ENCODE results near the gene EYS. TPM values are rescaled to one million over a fixed set of nuclear protein-coding genes. Genes with fewer than 3 reads are reported as not detected.

Gene EYS
- total and polyA plus RNA-seq, 9 of the 15 experiments (the other 6 are each of a cell fraction or from before 2014, with no cell fraction given) = 0.03 to 0.36 (median 0.10) TPM; not detected in 2

DNA sequence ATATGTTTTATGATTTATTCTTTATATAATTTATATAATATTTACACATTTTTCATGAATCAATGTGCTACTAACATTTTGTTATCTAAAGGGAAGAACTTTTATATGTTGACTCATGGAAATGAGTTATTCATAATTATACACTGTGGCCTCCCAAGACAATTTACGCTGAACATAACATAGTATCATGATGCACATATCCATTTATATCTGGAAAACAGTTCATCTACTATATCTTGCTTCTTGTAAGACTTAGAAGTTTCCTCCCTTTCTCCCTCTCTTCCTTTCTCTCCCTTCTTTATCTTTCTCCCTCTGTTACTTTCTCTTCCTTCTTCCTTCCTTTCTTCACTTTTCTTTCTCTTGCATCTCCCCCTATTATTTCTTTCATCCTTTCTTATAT, 1.1 kb upstream of the EYS start (continued):
- no peak for TF ChIP-seq HMGN3 (IDR thresholded peaks at IDR 0.05; ENCODE audit: borderline replicate concordance, extremely low read depth, insufficient read length, low read depth, low read length)
- no peak for TF ChIP-seq ZBTB7A (IDR thresholded peaks at IDR 0.05; ENCODE audit: borderline replicate concordance, control insufficient read depth, low read depth, low read length)
- TF ChIP-seq IFI16 (CRISPR knock-in tag; IDR thresholded peaks at IDR 0.05) = no peak
- TF ChIP-seq SMARCA4 (IDR thresholded peaks at IDR 0.05) = no peak

DNA sequence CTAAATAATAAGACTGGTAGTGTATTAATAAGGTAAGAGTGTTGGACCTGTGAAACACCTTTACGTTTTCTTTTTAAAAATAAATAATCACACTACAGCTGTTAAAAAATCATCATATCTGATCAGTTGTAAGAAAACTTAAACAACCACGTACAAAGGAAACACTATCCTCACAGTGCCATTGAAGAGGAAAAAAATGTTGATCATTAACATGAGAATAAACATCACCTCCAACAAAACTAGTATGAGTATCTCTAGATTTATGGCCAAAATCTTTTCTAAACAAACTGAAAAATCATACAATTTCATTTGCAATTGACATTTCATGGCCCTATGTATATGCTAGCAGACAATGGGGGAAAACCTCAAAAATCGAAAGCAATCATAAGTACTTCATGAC, 590 bp downstream of the EYS start:
- no peak overlapping the region for H3K4me3 ChIP-seq
- BruUV-seq (replicated peaks) = no TSS peak
- no peak for ATAC-seq
- H3K9me1 ChIP-seq (ENCODE audit: control insufficient read depth, insufficient read depth, low read length) = no peaks in the 10 kb centered on the region
- no peaks in the 10 kb centered on the region for H3K9me3 ChIP-seq (replicated peaks; ENCODE audit: control insufficient read depth, insufficient read depth, low read depth, low read length)
- H2AFZ ChIP-seq (ENCODE audit: low read depth, low read length) = no peak overlapping the region
- no peak overlapping the region for H3K4me2 ChIP-seq (ENCODE audit: insufficient read depth, low read length)
- intact Hi-C loops (cut with micrococcal nuclease) (no loop called here), in situ Hi-C loops (cut with MboI) (no loop called here)
- H3K79me2 ChIP-seq (ENCODE audit: control insufficient read depth, insufficient read depth, low read length) = no peaks in the 10 kb centered on the region
- H3K9ac ChIP-seq (ENCODE audit: insufficient read depth in 1 of 2, low read depth in 2 of 2, low read length in 2 of 2) = no peak overlapping the region
- H3K27ac ChIP-seq (ENCODE audit: extremely low read depth, low read depth, low read length) = no peak overlapping the region
- WGBS (ENCODE audit: insufficient coverage, low coverage, missing lambda C conversion rate) = 0% methylated on average over 3 of the region's 3 CpGs
- H3K36me3 ChIP-seq (ENCODE audit: control insufficient read depth, insufficient read depth, low read length) = no peaks in the 10 kb centered on the region
- FAIRE-seq = no peak
- CTCF ChIA-PET (ENCODE audit: low intra/inter-chr PET ratio) = no interaction called here
- no peaks in the 10 kb centered on the region for H4K20me1 ChIP-seq (replicated peaks; ENCODE audit: control insufficient read depth, insufficient read depth, low read length)
- POLR2A ChIA-PET = no interaction called here
- no peaks in the 10 kb centered on the region for H3K4me1 ChIP-seq (replicated peaks in 1 of 2; ENCODE audit: control insufficient read depth in 2 of 2, insufficient read depth in 2 of 2, low read length in 2 of 2)
- DNase-seq (ENCODE audit: extremely low read depth in 1 of 4, low spot score in 3 of 4) = no peak
- no peaks in the 10 kb centered on the region for H3K27me3 ChIP-seq (ENCODE audit: control insufficient read depth in 2 of 2, insufficient read depth in 2 of 2, low read length in 2 of 2)
- TF ChIP-seq HEY1 (CRISPR knock-in tag; IDR thresholded peaks at IDR 0.05; ENCODE audit: borderline replicate concordance) = no peak
- TF ChIP-seq, protein P1, sequence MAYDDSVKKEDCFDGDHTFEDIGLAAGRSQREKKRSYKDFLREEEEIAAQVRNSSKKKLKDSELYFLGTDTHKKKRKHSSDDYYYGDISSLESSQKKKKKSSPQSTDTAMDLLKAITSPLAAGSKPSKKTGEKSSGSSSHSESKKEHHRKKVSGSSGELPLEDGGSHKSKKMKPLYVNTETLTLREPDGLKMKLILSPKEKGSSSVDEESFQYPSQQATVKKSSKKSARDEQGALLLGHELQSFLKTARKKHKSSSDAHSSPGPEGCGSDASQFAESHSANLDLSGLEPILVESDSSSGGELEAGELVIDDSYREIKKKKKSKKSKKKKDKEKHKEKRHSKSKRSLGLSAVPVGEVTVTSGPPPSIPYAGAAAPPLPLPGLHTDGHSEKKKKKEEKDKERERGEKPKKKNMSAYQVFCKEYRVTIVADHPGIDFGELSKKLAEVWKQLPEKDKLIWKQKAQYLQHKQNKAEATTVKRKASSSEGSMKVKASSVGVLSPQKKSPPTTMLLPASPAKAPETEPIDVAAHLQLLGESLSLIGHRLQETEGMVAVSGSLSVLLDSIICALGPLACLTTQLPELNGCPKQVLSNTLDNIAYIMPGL (CRISPR knock-in tag; IDR thresholded peaks at IDR 0.05) = no peak
- TF ChIP-seq, protein P2, sequence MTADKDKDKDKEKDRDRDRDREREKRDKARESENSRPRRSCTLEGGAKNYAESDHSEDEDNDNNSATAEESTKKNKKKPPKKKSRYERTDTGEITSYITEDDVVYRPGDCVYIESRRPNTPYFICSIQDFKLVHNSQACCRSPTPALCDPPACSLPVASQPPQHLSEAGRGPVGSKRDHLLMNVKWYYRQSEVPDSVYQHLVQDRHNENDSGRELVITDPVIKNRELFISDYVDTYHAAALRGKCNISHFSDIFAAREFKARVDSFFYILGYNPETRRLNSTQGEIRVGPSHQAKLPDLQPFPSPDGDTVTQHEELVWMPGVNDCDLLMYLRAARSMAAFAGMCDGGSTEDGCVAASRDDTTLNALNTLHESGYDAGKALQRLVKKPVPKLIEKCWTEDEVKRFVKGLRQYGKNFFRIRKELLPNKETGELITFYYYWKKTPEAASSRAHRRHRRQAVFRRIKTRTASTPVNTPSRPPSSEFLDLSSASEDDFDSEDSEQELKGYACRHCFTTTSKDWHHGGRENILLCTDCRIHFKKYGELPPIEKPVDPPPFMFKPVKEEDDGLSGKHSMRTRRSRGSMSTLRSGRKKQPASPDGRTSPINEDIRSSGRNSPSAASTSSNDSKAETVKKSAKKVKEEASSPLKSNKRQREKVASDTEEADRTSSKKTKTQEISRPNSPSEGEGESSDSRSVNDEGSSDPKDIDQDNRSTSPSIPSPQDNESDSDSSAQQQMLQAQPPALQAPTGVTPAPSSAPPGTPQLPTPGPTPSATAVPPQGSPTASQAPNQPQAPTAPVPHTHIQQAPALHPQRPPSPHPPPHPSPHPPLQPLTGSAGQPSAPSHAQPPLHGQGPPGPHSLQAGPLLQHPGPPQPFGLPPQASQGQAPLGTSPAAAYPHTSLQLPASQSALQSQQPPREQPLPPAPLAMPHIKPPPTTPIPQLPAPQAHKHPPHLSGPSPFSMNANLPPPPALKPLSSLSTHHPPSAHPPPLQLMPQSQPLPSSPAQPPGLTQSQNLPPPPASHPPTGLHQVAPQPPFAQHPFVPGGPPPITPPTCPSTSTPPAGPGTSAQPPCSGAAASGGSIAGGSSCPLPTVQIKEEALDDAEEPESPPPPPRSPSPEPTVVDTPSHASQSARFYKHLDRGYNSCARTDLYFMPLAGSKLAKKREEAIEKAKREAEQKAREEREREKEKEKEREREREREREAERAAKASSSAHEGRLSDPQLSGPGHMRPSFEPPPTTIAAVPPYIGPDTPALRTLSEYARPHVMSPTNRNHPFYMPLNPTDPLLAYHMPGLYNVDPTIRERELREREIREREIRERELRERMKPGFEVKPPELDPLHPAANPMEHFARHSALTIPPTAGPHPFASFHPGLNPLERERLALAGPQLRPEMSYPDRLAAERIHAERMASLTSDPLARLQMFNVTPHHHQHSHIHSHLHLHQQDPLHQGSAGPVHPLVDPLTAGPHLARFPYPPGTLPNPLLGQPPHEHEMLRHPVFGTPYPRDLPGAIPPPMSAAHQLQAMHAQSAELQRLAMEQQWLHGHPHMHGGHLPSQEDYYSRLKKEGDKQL (CRISPR knock-in tag; IDR thresholded peaks at IDR 0.05; ENCODE audit: borderline replicate concordance) = no peak
- TF ChIP-seq CREBBP (IDR thresholded peaks at IDR 0.05; ENCODE audit: low read depth, low read length) = no peak
- no peak for TF ChIP-seq KLF16 (IDR thresholded peaks at IDR 0.05)
- no peak for TF ChIP-seq MBD2 (IDR thresholded peaks at IDR 0.05; ENCODE audit: borderline replicate concordance, low read depth)
- no peak for TF ChIP-seq RNF2 (IDR thresholded peaks at IDR 0.05)
- TF ChIP-seq HNRNPUL1 (IDR thresholded peaks at IDR 0.05; ENCODE audit: low read length) = no peak
- no peak for TF ChIP-seq PHF20 (IDR thresholded peaks at IDR 0.05; ENCODE audit: partially characterized antibody)
